GM11168 (cell line): ENCODE measurements around the gene BTLA.

Experiments
- in situ Hi-C: fragments of 300-500 bp; cut with MboI; formaldehyde crosslinking; loops from one replicate; pipeline ENCODE4 v1.12.0; 2022; ENCODE audit warnings: low sequenced_read_pairs; ENCODE audit not compliant: unreplicated experiment

Gene BTLA, protein sequence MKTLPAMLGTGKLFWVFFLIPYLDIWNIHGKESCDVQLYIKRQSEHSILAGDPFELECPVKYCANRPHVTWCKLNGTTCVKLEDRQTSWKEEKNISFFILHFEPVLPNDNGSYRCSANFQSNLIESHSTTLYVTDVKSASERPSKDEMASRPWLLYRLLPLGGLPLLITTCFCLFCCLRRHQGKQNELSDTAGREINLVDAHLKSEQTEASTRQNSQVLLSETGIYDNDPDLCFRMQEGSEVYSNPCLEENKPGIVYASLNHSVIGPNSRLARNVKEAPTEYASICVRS

GRCh38 chr3:112498914-112499711 lies at the start of gene BTLA:
BTLA (minus strand) TSS chr3:112499472; CDS start chr3:112499358, 114 bp downstream.
- in situ Hi-C loops = no loop called here

GRCh38 chr3:112546216-112546759 lies 47.0 kb upstream of the BTLA start:
- in situ Hi-C loops = no loop called here

- in situ Hi-C loops = no loop called here
Observed at GRCh38 chr3:112539825-112540650, 40.8 kb upstream of the BTLA start.

DNA sequence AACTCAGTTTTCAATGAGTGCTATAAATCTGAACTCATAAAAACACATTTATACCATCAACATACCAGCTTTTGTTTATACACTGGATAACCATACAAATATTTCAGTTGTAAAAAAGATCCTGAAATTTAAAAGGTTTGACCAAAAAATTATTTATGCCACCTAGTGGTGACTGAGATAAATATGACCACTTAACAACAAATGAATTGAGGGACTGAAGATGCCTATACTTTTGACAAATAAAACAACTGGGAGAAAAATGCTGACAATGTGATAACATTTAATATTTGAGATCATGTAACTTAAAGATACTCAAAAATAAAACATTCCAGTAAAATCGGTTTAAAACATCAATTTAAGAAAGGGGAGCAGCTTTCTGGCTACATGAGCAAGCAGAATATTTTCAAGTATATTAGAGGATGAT lies 32.1 kb upstream of the BTLA start:
- in situ Hi-C loops = no loop called here

- in situ Hi-C loops = no loop called here
Observed at GRCh38 chr3:112530573-112530972, 31.3 kb upstream of the BTLA start.

GRCh38 chr3:112524127-112524526 lies 24.9 kb upstream of the BTLA start:
- in situ Hi-C loops = loop anchor here (5.0 kb wide), 1 partner anchor 197 kb away; no protein-coding TSS in a partner anchor

- in situ Hi-C loops = loop anchor here (5.0 kb wide), 2 partner anchors 192 to 407 kb away; no protein-coding TSS in a partner anchor
Observed at GRCh38 chr3:112519424-112520001, 20.2 kb upstream of the BTLA start.

DNA sequence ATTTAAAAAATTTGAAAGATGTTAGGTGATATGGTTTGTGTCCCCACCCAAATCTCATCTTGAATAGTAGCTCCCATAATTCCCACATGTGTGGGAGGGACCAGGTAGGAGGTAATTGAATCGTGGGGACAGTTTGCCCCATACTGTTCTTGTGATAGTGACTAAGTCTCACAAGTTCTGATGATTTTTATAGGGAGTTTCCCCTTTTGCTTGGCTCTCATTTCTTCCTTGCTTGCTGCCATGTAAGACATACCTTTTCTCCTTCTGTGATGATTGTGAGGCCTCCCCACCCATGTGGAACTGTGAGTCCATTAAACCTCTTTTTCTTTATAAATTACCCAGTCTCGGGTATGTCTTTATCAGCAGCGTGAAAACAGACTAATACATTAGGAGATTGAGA lies 19.7 kb upstream of the BTLA start:
- in situ Hi-C loops = loop anchor here (5.0 kb wide), 1 partner anchor 407 kb away; no protein-coding TSS in a partner anchor

GRCh38 chr3:112514527-112515128 lies 15.4 kb upstream of the BTLA start:
- in situ Hi-C loops = loop anchor here (5.0 kb wide), 1 partner anchor 402 kb away; no protein-coding TSS in a partner anchor

DNA sequence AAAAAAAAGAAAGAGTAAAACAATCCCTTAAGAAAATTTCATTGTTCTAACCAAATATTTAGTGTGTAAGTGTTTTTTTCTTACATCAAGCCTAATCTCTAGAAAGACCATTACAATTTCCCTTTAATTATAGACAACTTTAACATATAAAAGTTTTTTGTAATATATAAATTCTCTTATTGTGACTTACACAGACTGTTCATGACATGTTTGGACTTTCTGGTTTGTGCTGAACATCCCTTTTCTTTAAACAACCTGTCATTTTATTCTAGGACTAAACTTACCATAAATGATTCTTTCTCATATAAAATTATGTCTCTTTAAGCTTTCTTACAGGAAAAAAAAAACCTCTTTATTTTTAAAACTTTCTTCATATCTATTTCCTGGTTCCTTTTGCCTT lies 13.0 kb upstream of the BTLA start:
- in situ Hi-C loops = no loop called here

DNA sequence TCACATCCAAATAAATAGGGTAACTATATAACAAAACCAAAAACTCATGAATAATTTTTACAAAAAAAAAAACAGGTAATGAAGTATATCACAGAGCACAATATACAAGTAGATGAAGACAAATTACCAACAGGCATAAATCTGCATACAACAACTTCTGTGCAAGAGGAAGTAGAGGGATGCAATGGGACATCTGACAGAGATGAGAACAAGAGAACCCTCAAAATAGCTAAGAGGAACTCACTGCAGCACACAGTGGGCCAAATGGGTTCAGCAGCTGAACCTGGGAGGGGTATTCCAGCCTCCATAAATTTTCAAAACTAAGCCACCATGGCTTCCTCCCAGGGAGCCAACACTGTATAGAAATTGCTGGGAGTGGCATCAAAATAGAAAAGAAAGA lies 9.6 kb upstream of the BTLA start:
- in situ Hi-C loops = no loop called here

- in situ Hi-C loops = no loop called here
Observed at GRCh38 chr3:112508261-112508660, 9.0 kb upstream of the BTLA start.

DNA sequence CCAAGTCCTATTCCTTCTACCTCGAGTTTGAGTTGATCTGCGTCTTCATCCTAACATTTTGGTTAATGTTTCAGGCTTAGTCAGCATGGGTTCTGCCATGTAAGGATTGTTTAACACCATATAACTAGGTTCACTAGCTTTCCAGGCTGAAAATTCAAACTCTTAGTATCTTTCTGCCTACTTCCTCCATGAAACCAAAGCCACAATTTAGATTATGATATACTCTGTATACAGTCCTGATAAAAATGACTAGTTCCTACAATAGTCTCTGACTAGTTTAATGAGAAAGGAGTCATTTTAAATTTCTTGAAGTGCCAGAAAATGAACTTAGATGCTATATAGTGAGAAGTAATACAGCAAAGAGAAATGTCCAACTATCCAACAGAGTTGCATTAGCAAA lies 6.6 kb upstream of the BTLA start:
- in situ Hi-C loops = no loop called here

DNA sequence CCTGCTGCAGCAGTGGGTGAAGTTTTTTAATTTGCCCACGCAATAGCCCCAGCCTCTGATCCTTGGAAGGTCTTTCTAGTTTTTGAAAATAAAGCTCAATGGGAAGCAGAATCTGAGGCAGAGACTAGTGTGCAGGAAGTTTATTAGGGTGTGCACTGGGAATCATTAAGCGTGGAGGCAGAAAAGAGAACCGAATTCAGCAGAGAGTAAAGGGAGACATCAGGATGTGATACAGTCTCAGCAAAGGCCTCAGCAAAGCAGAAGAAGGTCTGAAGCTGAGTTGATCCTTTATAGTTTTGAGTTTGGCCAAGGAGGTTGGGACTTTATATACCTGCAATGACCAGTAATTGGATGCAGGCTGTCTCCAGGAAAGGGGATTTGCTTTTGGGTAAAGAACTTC lies 4.9 kb upstream of the BTLA start:
- in situ Hi-C loops = no loop called here

- in situ Hi-C loops = no loop called here
Observed at GRCh38 chr3:112503304-112503972, 4.2 kb upstream of the BTLA start.

- in situ Hi-C loops = no loop called here
Observed at GRCh38 chr3:112500621-112501020, 1.3 kb upstream of the BTLA start.

- in situ Hi-C loops = no loop called here
Observed at GRCh38 chr3:112497897-112498548, 1.2 kb downstream of the BTLA start.

DNA sequence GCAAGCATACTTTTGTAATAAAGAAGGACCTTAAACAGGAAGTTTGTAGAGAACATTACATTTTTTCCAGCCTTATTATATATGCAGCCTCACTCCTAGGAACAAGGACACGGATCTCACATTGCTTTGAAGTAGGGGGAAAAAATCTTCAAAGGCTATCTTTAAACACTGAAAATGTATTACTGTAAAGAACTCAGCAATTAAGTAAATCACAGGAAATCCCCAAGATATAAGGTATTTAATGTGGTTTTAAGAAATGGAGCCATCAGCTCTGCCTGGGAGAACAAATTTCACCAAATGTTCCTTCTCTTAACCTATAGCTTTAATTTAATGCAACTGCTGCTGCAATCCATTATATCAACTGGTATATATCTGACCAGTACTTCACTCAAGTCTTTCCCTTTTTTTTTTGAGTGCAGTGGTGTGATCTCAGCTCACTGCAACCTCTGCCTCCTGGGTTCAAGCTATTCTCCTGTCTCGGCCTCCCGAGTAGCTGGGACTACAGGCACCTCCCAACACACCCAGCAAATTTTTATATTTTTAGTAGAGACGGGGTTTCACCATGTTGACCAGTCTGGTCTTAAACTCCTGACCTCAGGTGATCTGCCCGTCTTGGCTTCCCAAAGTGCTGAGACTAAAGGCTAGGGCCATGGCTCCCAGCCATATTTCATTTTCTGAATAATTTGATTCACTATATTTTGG lies 2.8 kb downstream of the BTLA start:
- in situ Hi-C loops = no loop called here
